GM19328 (cell line): ENCODE results near the gene MYL5.
"Not testable (repeated sequence)": the region's sequence is repeated elsewhere in the genome, so short reads cannot be mapped to it uniquely, and the experiment has no call there.

Experiments used
- ATAC-seq: cut with Tn5 transposase; IDR thresholded peaks from one replicate; pipeline ENCODE4 v1.9.1; 2021; ENCODE audit warnings: mild to moderate bottlenecking, moderate library complexity; ENCODE audit not compliant: unreplicated experiment

MYL5 gene

GRCh38 chr4:635851-636627 lies 38.3 kb upstream of the MYL5 start:
- ATAC-seq, result no peak

GRCh38 chr4:636628-637159 lies 37.6 kb upstream of the MYL5 start:
- no peak for ATAC-seq

GRCh38 chr4:637536-638280 lies 36.6 kb upstream of the MYL5 start:
- no peak for ATAC-seq

GRCh38 chr4:642366-642765 lies 32.0 kb upstream of the MYL5 start:
- not testable (repeated sequence) for ATAC-seq

- no peak for ATAC-seq
These were observed 27.9 kb upstream of the MYL5 start for GRCh38 chr4:646460-646859.

- no peak for ATAC-seq
These were observed 26.9 kb upstream of the MYL5 start for GRCh38 chr4:647481-647880.

- ATAC-seq, result no peak
These were observed 25.6 kb upstream of the MYL5 start for GRCh38 chr4:648579-649292.

- no peak for ATAC-seq
These were observed 25.1 kb upstream of the MYL5 start for GRCh38 chr4:649293-649625.

GRCh38 chr4:649751-650310 lies 24.5 kb upstream of the MYL5 start:
- no peak for ATAC-seq

GRCh38 chr4:650461-650860 lies 23.9 kb upstream of the MYL5 start:
- no peak for ATAC-seq

- ATAC-seq, result no peak
These were observed 23.1 kb upstream of the MYL5 start for GRCh38 chr4:650951-651883.

- ATAC-seq, result no peak
These were observed 22.3 kb upstream of the MYL5 start for GRCh38 chr4:651884-652642.

GRCh38 chr4:653080-653821 lies 21.1 kb upstream of the MYL5 start:
- no peak for ATAC-seq

- no peak for ATAC-seq
These were observed 20.4 kb upstream of the MYL5 start for GRCh38 chr4:653831-654502.

- ATAC-seq, result no peak
These were observed 19.9 kb upstream of the MYL5 start for GRCh38 chr4:654503-654845.

- ATAC-seq, result no peak
These were observed 19.4 kb upstream of the MYL5 start for GRCh38 chr4:654871-655463.

GRCh38 chr4:655464-656151 lies 18.7 kb upstream of the MYL5 start:
- no peak for ATAC-seq
